Activated CD8-positive, alpha-beta T cell treated with anti-CD3 and anti-CD28 coated beads for 36 hours (primary cell): ENCODE results near the gene TFAP2B. TPM values are rescaled to one million over a fixed set of nuclear protein-coding genes. Genes with fewer than 3 reads are reported as not detected.

Experiments used
- ATAC-seq: fragments of 200-7000 bp; cut with Tn5 transposase; one replicate; pipeline ENCODE4 v1.10.0; 2021; ENCODE audit warnings: mild to moderate bottlenecking, moderate library complexity
- CTCF ChIA-PET: fragments of 350-600 bp; sonication (Branson Sonifier 250); formaldehyde crosslinking; loops from one replicate; lab custom pipeline; 2021; ENCODE audit warnings: antibody characterized with exemption; lab: Charles Lee
- POLR2A ChIA-PET: fragments of 350-600 bp; sonication (Branson Sonifier 250); formaldehyde crosslinking; loops from one replicate; lab custom pipeline; 2021; ENCODE audit warnings: antibody characterized with exemption; lab: Charles Lee
- DNase-seq: peaks from one replicate; pipeline ENCODE4 v3.0.0-alpha.2; 2020
- H3K27ac Mint-ChIP-seq: one replicate; pipeline ENCODE4 v1.8.0; 2021; ENCODE audit warnings: mild to moderate bottlenecking, mixed read lengths
- H3K27me3 Mint-ChIP-seq: one replicate; pipeline ENCODE4 v1.8.0; 2021; ENCODE audit warnings: mixed read lengths
- H3K36me3 Mint-ChIP-seq: one replicate; pipeline ENCODE4 v1.8.0; 2021; ENCODE audit warnings: low read depth, mixed read lengths
- H3K4me1 Mint-ChIP-seq: one replicate; pipeline ENCODE4 v1.8.0; 2021; ENCODE audit warnings: low read depth, mixed read lengths
- H3K4me3 Mint-ChIP-seq: one replicate; pipeline ENCODE4 v1.8.0; 2021; ENCODE audit warnings: mild to moderate bottlenecking, moderate library complexity, mixed read lengths
- H3K9me3 Mint-ChIP-seq: one replicate; pipeline ENCODE4 v1.8.0; 2021; ENCODE audit warnings: mixed read lengths
- CTCF ChIP-seq: fragments of 200-600 bp; IDR thresholded peaks from one replicate; pipeline ENCODE4 v1.8.0; 2022; ENCODE audit warnings: antibody characterized with exemption, mild to moderate bottlenecking
- intact Hi-C: fragments of 100-400 bp; cut with micrococcal nuclease; formaldehyde crosslinking; loops from one replicate; pipeline ENCODE4 v1.10.0; 2022
- total RNA-seq, 2 experiments: library from RNA; stranded (reverse); gene quantifications; one replicate each; pipeline ENCODE4 v1.2.3, GENCODE V29; 2021

TFAP2B gene
- total RNA-seq, 2 experiments from 2014 or later: not detected

GRCh38 chr6:50849796-50850180, 31.1 kb downstream of the TFAP2B start:
- Mint-ChIP-seq H3K4me3 (no peak overlapping the region), H3K27ac (no peak overlapping the region), H3K36me3 (no peaks in the 10 kb centered on the region), H3K4me1 (no peaks in the 10 kb centered on the region), H3K27me3 (peaks cover 65% of the 10 kb centered on the region), H3K9me3 (no peaks in the 10 kb centered on the region)
- CTCF ChIA-PET: interaction anchor here (1.0 kb wide), 1 partner anchor 10 kb away, joined by 3 read pairs; no protein-coding TSS in a partner anchor
- ATAC-seq (no peak), DNase-seq (no peak)
- TF ChIP-seq CTCF: no peak
- POLR2A ChIA-PET: no interaction called here
- intact Hi-C loops: loop anchor here (10.0 kb wide), 1 partner anchor 135 kb away; the partner anchor contains the start of gene TFAP2D

- H3K27me3 Mint-ChIP-seq: peaks cover 60% of the 10 kb centered on the region
- no peak for TF ChIP-seq CTCF
- no peak for DNase-seq
- H3K4me1 Mint-ChIP-seq: no peaks in the 10 kb centered on the region
- CTCF ChIA-PET: interaction anchor here (1.0 kb wide), 1 partner anchor 10 kb away, joined by 3 read pairs; no protein-coding TSS in a partner anchor
- POLR2A ChIA-PET: no interaction called here
- no peak overlapping the region for H3K27ac Mint-ChIP-seq
- no peaks in the 10 kb centered on the region for H3K36me3 Mint-ChIP-seq
- intact Hi-C loops: no loop called here
- no peak for ATAC-seq
- H3K9me3 Mint-ChIP-seq: no peaks in the 10 kb centered on the region
- H3K4me3 Mint-ChIP-seq: no peak overlapping the region
Measured at GRCh38 chr6:50850223-50851048, 31.8 kb downstream of the TFAP2B start.

- Mint-ChIP-seq H3K4me3 (no peak overlapping the region), H3K36me3 (no peaks in the 10 kb centered on the region), H3K9me3 (no peaks in the 10 kb centered on the region), H3K27me3 (peaks cover 54% of the 10 kb centered on the region), H3K4me1 (no peaks in the 10 kb centered on the region), H3K27ac (no peak overlapping the region)
- CTCF ChIA-PET: no interaction called here
- no peak for DNase-seq
- ATAC-seq: no peak
- intact Hi-C loops: no loop called here
- no peak for TF ChIP-seq CTCF
- POLR2A ChIA-PET: no interaction called here
Measured at GRCh38 chr6:50851049-50851845, 32.6 kb downstream of the TFAP2B start.

- POLR2A ChIA-PET: no interaction called here
Measured at GRCh38 chr6:50853939-50854338, 35.3 kb downstream of the TFAP2B start.

More at GRCh38 chr6:50853939-50854338, 35.3 kb downstream of the TFAP2B start:
- Mint-ChIP-seq H3K9me3 (no peaks in the 10 kb centered on the region), H3K27ac (no peak overlapping the region), H3K27me3 (peaks cover 33% of the 10 kb centered on the region), H3K4me1 (no peaks in the 10 kb centered on the region), H3K36me3 (no peaks in the 10 kb centered on the region), H3K4me3 (no peak overlapping the region)
- DNase-seq (no peak), ATAC-seq (no peak)
- CTCF ChIA-PET: no interaction called here
- intact Hi-C loops: no loop called here
- no peak for TF ChIP-seq CTCF
